Panc1 (cell line): Measurements from ENCODE around the gene GRID1.

ENCODE experiments used
- CTCF ChIP-seq: fragments of 450-650 bp; IDR thresholded peaks from 2 replicates; pipeline ENCODE4 v1.5.1; 2017; ENCODE audit warnings: mild to moderate bottlenecking
- POLR2AphosphoS5 ChIP-seq: IDR thresholded peaks from 2 replicates; pipeline ENCODE4 v1.6.1; 2012; ENCODE audit warnings: mild to moderate bottlenecking, low read depth, low read length, moderate library complexity
- SIN3A ChIP-seq: IDR thresholded peaks from 2 replicates; pipeline ENCODE4 v1.6.1; 2012; ENCODE audit warnings: low read depth, mild to moderate bottlenecking, low read length, moderate library complexity, borderline replicate concordance; ENCODE audit not compliant: insufficient read depth

GRCh38 chr10:85789125-85789524 is 577.5 kb downstream of the GRID1 start:
- TF ChIP-seq CTCF: no peak
- TF ChIP-seq SIN3A: no peak
- no peak for TF ChIP-seq POLR2AphosphoS5
